Keratinocyte (primary cell): Measurements from ENCODE around the gene MICAL2. TPM values are rescaled to one million over a fixed set of nuclear protein-coding genes. Genes with fewer than 3 reads are reported as not detected.

ENCODE experiments used
- DNase-seq: peaks from one replicate; pipeline ENCODE4 v3.0.0-alpha.2; 2011; ENCODE audit warnings: low read depth, missing footprints, low spot score
- FAIRE-seq: peaks from 2 replicates; lab custom pipeline; 2011; peaks lifted over from hg19 to GRCh38; lab: Jason Lieb, UNC
- H2AFZ ChIP-seq: 2 replicates; pipeline ENCODE4 v1.6.0; 2012; ENCODE audit warnings: low read length, control low read depth, inconsistent platforms; ENCODE audit not compliant: control insufficient read depth
- H3K27ac ChIP-seq: 2 replicates; pipeline ENCODE4 v1.5.1; 2011; ENCODE audit warnings: low read length; ENCODE audit not compliant: control insufficient read depth, insufficient read depth
- H3K27me3 ChIP-seq: 3 replicates; pipeline ENCODE4 v1.6.0; 2011; ENCODE audit warnings: low read length; ENCODE audit not compliant: control insufficient read depth, insufficient read depth; ENCODE audit errors: extremely low read depth
- H3K36me3 ChIP-seq, 2 experiments: 2 replicates in 1 of 2; 3 replicates in 1 of 2; pipeline ENCODE4 v1.5.1; 2011; ENCODE audit warnings: low read length in 2 of 2, mild to moderate bottlenecking in 1 of 2; ENCODE audit not compliant: control insufficient read depth in 2 of 2, insufficient read depth in 2 of 2; ENCODE audit errors: extremely low read depth in 1 of 2
- H3K4me1 ChIP-seq: 3 replicates; pipeline ENCODE4 v1.5.1; 2011; ENCODE audit warnings: low read length; ENCODE audit not compliant: control insufficient read depth, insufficient read depth; ENCODE audit errors: extremely low read depth
- H3K4me2 ChIP-seq: 3 replicates; pipeline ENCODE4 v1.6.0; 2011; ENCODE audit warnings: low read depth, low read length; ENCODE audit not compliant: control insufficient read depth, insufficient read depth; ENCODE audit errors: extremely low read depth
- H3K4me3 ChIP-seq, 3 experiments: fragments of 200-600 bp in 1 of 3; sonication (generic) in 1 of 3; 2 replicates in 2 of 3; 3 replicates in 1 of 3; pipeline ENCODE4 v1.5.1; 2011 to 2016; ENCODE audit warnings: low read length in 3 of 3, mild to moderate bottlenecking in 3 of 3, control low read depth in 2 of 3, inconsistent platforms in 1 of 3, low read depth in 1 of 3, mixed read lengths in 1 of 3, mixed run types in 1 of 3, moderate library complexity in 1 of 3; ENCODE audit not compliant: control insufficient read depth in 2 of 3, insufficient read depth in 2 of 3; ENCODE audit errors: extremely low read depth in 1 of 3
- H3K79me2 ChIP-seq: 2 replicates; pipeline ENCODE4 v1.6.0; 2012; ENCODE audit warnings: low read length; ENCODE audit not compliant: control insufficient read depth, insufficient read depth
- H3K9ac ChIP-seq: 3 replicates; pipeline ENCODE4 v1.6.0; 2011; ENCODE audit warnings: low read length; ENCODE audit not compliant: control insufficient read depth, insufficient read depth; ENCODE audit errors: extremely low read depth
- H3K9me1 ChIP-seq: 3 replicates; pipeline ENCODE4 v1.6.0; 2011; ENCODE audit warnings: low read length; ENCODE audit not compliant: control insufficient read depth, insufficient read depth; ENCODE audit errors: extremely low read depth
- H3K9me3 ChIP-seq: 2 replicates; pipeline ENCODE4 v1.5.1; 2012; ENCODE audit warnings: low read depth, low read length; ENCODE audit not compliant: control insufficient read depth
- H4K20me1 ChIP-seq: 3 replicates; pipeline ENCODE4 v1.6.0; 2011; ENCODE audit warnings: low read length; ENCODE audit not compliant: control insufficient read depth, insufficient read depth; ENCODE audit errors: extremely low read depth
- EZH2 ChIP-seq: IDR thresholded peaks from one replicate; pipeline ENCODE4 v1.6.1; 2012; ENCODE audit warnings: inconsistent platforms, mild to moderate bottlenecking, low read length, moderate library complexity
- dilution Hi-C: fragments of 300-500 bp; cut with MboI; formaldehyde crosslinking; loops from one replicate; pipeline ENCODE4 v1.7.0; 2020; ENCODE audit warnings: low sequenced_read_pairs; ENCODE audit not compliant: extremely low pct_ligation_motif_present
- polyA plus RNA-seq, 5 experiments: library from polyadenylated mRNA; depleted of rRNA in 3 of 5; stranded (reverse) in 3 of 5; stranded (forward) in 1 of 5; unstranded in 1 of 5; fragments of >200 nt; gene quantifications; 1 replicate in 1 of 5; 2 replicates in 3 of 5; 3 replicates in 1 of 5; pipeline versions ENCODE4 v1.2.1 to v1.2.3, GENCODE V29; 2011 to 2012; ENCODE audit warnings: missing spikeins in 2 of 5, low read depth in 1 of 5, low replicate concordance in 1 of 5
- TF ChIP-seq, protein P1 (sequence below), 3 experiments: IDR thresholded peaks in 1 of 3; conservative IDR thresholded peaks in 1 of 3; optimal IDR thresholded peaks in 1 of 3; 2 replicates in 2 of 3; 3 replicates in 1 of 3; pipeline versions ENCODE3 to v1.5.1; 2011; ENCODE audit warnings: low read length in 3 of 3, mild to moderate bottlenecking in 3 of 3, moderate library complexity in 2 of 3, control low read depth in 1 of 3, inconsistent platforms in 1 of 3; ENCODE audit not compliant: insufficient read depth in 2 of 3; ENCODE audit errors: extremely low read depth in 1 of 3

The MICAL2 gene
- polyA plus RNA-seq, 1 donor (not counting 4 experiments of a cell fraction or from before 2014, with no cell fraction given): 83.9 TPM

DNA sequence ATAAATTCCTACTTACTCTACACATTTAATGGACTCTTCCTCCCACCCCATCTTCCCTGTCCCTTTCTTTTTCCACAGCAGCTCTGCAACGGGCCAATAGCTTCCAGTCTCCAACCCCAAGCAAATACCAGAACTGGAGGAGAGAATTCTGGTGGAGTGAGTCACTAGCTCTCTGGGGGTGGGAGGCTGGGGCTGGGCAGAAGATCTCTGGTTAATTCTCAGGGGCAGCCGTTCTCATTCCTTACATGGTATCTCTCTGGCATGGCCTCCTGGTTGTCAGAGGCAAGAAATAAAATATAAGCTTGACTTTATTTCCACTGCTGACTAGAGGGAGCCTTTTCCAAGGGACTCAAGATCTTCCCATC is 176.6 kb downstream of the MICAL2 start:
- no peaks in the 10 kb centered on the region for H3K9me3 ChIP-seq
- peaks cover 3 to 44% of the 10 kb centered on the region in 2 experiments for H3K36me3 ChIP-seq
- H3K4me2 ChIP-seq: peak overlapping the region; percentile 51
- no peak for DNase-seq
- TF ChIP-seq, protein P1, sequence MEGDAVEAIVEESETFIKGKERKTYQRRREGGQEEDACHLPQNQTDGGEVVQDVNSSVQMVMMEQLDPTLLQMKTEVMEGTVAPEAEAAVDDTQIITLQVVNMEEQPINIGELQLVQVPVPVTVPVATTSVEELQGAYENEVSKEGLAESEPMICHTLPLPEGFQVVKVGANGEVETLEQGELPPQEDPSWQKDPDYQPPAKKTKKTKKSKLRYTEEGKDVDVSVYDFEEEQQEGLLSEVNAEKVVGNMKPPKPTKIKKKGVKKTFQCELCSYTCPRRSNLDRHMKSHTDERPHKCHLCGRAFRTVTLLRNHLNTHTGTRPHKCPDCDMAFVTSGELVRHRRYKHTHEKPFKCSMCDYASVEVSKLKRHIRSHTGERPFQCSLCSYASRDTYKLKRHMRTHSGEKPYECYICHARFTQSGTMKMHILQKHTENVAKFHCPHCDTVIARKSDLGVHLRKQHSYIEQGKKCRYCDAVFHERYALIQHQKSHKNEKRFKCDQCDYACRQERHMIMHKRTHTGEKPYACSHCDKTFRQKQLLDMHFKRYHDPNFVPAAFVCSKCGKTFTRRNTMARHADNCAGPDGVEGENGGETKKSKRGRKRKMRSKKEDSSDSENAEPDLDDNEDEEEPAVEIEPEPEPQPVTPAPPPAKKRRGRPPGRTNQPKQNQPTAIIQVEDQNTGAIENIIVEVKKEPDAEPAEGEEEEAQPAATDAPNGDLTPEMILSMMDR (optimal IDR thresholded peaks at IDR 0.05 in 1 of 3, IDR thresholded peaks at IDR 0.05 in 1 of 3, conservative IDR thresholded peaks at IDR 0.05 in 1 of 3; ENCODE audit: extremely low read depth in 1 of 3, insufficient read depth in 2 of 3, low read length in 3 of 3): no peak
- no peak for TF ChIP-seq EZH2
- no peak overlapping the region for H3K9ac ChIP-seq
- no peak overlapping the region for H3K4me3 ChIP-seq
- peaks cover 2% of the 10 kb centered on the region for H3K9me1 ChIP-seq
- H2AFZ ChIP-seq: no peak overlapping the region
- H3K27me3 ChIP-seq: no peaks in the 10 kb centered on the region
- dilution Hi-C loops: no loop called here
- no peaks in the 10 kb centered on the region for H4K20me1 ChIP-seq
- peak; percentile 74 for FAIRE-seq
- H3K4me1 ChIP-seq: peaks cover 47% of the 10 kb centered on the region
- H3K27ac ChIP-seq: peak overlapping the region; percentile 79
- H3K79me2 ChIP-seq: no peaks in the 10 kb centered on the region

DNA sequence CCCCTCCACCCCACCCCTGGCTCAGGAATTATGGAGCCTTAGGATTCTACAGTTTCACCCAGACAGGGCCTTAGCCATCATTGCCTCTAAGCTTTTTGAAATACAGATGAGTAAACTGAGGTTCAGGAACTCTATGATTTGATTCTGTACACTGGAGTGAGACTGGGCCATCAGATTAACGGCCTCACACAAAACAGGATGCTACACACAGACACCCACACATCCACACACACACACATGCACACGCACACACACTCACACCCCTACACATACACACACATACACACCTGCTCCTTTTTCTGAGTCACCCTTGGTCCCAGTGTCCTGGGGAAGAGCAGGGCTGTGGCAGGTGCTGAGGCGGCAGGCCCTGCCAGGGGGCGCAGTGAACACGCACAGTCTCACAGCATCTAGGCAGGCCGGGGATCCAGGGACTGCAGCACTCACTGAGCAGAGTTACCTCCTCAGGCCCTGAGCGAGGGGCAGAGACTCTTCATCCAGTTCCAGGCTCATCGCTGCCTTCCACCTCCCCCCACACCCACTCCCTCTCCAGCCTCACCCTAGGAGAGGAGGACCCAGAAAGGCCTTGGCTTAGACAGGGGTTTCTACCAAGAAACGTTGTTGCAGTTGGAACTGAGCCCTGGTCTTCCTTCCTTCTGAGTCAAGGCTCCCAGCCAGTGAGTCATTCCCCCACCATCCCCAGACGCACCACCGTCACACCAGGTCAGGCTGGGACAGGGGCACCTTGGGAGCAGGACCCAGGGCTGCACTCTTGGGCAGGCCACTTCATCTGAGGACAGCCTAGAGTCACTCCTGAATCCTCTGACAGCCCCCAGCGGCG is 177.2 kb downstream of the MICAL2 start:
- Histone ChIP-seq H3K27me3 (no peaks in the 10 kb centered on the region), H3K4me3 (peak overlapping the region in 1 of 3 experiments; percentile 26), H3K9me1 (peaks cover 2% of the 10 kb centered on the region), H3K79me2 (no peaks in the 10 kb centered on the region), H3K27ac (peak overlapping the region; percentile 79), H3K4me1 (peaks cover 41% of the 10 kb centered on the region), H3K9ac (peak overlapping the region; percentile 45), H3K36me3 (peaks cover 9 to 45% of the 10 kb centered on the region in 2 experiments), H4K20me1 (no peaks in the 10 kb centered on the region), H3K4me2 (peak overlapping the region; percentile 51), H2AFZ (peak overlapping the region; percentile 36), H3K9me3 (no peaks in the 10 kb centered on the region)
- TF ChIP-seq EZH2: no peak
- TF ChIP-seq, protein P1 (optimal IDR thresholded peaks at IDR 0.05 in 1 of 3, IDR thresholded peaks at IDR 0.05 in 1 of 3, conservative IDR thresholded peaks at IDR 0.05 in 1 of 3; ENCODE audit: extremely low read depth in 1 of 3, insufficient read depth in 2 of 3, low read length in 3 of 3): peak; percentile 62 to 82 (median 73)
- dilution Hi-C loops: no loop called here
- DNase-seq (peak; percentile 84), FAIRE-seq (peak; percentile 84)
